ENCODE measurements around the gene CD164L2.
"Not testable (repeated sequence)": the region's sequence is repeated elsewhere in the genome, so short reads cannot be mapped to it uniquely, and the experiment has no call there.

Gene CD164L2

GRCh38 chr1:27383039-27383605 is at the start of gene CD164L2:
TSS of gene CD164L2 (minus strand) at chr1:27383333. CDS start at chr1:27383239, 94 bp downstream.
- DNase-seq: no peak

GRCh38 chr1:27432725-27433124 is 49.6 kb upstream of the CD164L2 start:
- not testable (repeated sequence) for DNase-seq

- no peak for DNase-seq
Observed at GRCh38 chr1:27431601-27431940, 48.4 kb upstream of the CD164L2 start.

GRCh38 chr1:27430903-27431600 is 47.9 kb upstream of the CD164L2 start:
- no peak for DNase-seq

DNA sequence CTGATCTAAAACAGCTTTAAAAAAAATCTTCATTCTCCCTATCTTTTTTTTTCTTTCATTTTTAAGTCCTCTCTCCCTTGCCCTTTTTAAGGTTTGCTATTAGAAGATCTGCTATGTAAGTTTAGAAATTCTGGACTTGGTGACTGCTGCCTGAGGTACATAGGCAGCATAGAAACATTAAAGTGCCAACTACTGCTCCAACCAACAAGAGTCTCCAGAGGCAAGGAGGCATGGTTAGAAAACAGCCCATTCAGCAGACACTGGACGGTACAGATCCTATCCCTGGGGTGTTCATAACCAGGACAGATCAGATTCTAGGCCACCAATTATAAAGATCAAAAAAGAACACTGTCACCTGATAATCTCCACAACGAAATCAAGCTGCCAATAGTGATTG is 45.9 kb upstream of the CD164L2 start:
- no peak for DNase-seq

- DNase-seq: no peak
Observed at GRCh38 chr1:27428316-27429028, 45.3 kb upstream of the CD164L2 start.

GRCh38 chr1:27427816-27428315 is 44.7 kb upstream of the CD164L2 start:
- DNase-seq: no peak

GRCh38 chr1:27427329-27427728 is 44.2 kb upstream of the CD164L2 start:
- no peak for DNase-seq

DNA sequence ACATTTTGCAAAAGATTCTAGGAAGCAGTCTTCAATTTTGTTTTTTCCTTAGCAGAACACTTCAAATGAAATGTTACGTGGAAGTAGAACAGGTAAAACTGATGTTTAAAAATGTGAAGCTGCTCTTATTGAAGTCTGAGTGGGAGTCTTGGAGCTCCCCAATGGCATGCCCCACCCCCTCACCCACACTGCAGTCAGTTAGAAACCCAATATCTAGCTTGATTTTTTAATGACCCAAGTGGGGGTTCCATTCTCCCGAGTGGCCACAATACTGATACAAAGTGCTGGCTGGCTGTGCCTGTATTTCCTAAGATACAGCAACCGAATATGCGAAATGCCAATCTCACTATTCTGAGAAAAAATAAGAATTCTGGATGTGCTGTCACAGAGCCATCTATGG is 40.6 kb upstream of the CD164L2 start:
- no peak for DNase-seq

GRCh38 chr1:27418326-27419185 is 35.4 kb upstream of the CD164L2 start:
- DNase-seq: peak; percentile 41

DNA sequence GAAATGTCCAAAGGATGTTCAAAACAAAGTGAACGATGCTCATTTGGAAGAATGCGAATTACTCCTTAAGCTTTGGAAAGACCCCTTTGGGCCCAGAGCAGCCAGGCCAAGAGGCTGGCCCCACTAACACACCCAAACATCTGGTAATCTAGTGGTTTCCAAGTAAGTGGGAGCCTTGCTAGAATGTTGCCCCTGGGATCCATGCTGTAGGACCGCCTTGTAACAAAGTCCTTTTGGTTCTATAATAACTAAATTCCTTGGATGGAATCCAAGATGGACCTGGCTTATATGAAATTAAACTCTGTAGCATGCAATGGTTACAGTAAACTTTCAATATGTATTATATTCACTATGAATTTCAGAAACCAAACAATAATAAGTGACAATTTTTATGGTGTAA is 34.6 kb upstream of the CD164L2 start:
- DNase-seq: no peak

DNA sequence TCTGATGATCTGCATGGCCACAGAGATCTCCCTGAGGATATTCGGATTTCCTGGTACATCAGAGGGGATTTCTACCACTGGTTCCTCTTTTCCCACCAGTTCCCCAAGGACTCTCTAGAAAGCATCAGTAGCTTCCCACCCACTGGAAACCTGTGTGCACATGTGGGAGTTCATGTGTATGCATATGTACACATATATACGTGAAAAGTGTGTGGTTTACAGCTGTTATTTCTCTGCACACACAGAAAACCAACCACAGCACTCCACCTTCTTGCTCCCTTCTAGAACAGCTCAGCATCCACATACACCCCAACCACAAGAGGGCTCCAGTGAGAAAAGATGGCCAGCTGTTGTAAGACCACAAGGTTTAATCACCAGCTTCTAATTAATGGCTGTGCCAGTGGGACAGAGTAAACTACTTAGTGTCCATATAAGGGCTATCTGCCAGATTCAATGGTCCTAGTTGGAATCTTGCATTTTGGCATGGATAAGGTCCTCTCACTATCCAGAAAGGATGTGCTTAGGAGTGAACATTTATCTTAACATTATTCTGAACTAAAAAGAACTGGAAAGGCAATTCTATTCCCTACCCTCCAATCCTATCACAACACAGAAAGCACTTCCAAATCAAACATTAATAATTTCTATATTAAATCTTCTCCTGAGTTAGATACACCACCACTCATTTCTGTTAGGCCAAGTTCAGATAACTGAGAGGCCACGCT is 33.4 kb upstream of the CD164L2 start:
- DNase-seq: no peak

GRCh38 chr1:27414091-27414490 is 31.0 kb upstream of the CD164L2 start:
- no peak for DNase-seq

GRCh38 chr1:27413004-27413403 is 29.9 kb upstream of the CD164L2 start:
- no peak for DNase-seq

- DNase-seq: no peak
Observed at GRCh38 chr1:27412502-27412901, 29.4 kb upstream of the CD164L2 start.

DNA sequence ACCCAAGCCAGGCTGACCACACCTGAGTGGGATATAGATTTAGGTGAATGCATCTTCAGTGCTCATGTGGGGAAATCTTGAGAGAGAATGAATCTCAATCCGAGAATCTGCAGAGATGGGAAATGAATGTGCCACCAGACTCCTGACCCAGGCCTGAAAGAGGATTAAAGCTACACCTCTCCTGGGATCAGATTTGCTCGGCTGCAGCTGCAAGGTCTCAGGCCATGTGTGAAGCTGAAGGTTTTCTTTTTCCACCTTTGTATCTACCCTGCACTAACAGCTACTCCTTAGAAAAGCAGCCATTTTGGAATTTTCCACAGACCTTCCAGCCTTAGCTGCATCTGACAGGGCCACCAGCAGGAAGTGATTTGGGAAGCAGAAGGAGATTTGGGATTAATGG is 27.6 kb upstream of the CD164L2 start:
- no peak for DNase-seq

GRCh38 chr1:27409669-27410068 is 26.5 kb upstream of the CD164L2 start:
- no peak for DNase-seq

DNA sequence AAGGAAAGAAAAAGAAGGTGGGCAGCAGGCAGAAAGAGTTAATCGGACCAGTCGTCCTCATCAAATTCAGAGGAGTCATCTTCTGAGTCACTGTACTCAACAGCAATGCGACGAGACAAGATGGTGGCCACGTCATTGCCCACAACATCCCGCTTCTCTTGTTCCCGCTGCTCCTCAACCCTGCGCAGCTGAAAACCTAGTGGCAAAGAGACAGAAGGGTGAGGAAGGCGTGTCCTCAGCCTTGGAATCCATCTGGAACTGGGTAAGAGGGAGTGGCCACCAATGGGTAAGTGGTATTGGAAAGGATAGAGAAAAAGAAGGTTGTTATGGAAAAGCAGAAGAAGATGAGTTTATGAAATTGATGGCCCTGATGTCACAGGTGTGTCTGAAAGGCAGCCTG is 25.0 kb upstream of the CD164L2 start:
- DNase-seq: no peak

- DNase-seq: not testable (repeated sequence)
Observed at GRCh38 chr1:27406791-27407190, 23.7 kb upstream of the CD164L2 start.

- DNase-seq: no peak
Observed at GRCh38 chr1:27406362-27406680, 23.2 kb upstream of the CD164L2 start.

- not testable (repeated sequence) for DNase-seq
Observed at GRCh38 chr1:27405598-27406361, 22.6 kb upstream of the CD164L2 start.

DNA sequence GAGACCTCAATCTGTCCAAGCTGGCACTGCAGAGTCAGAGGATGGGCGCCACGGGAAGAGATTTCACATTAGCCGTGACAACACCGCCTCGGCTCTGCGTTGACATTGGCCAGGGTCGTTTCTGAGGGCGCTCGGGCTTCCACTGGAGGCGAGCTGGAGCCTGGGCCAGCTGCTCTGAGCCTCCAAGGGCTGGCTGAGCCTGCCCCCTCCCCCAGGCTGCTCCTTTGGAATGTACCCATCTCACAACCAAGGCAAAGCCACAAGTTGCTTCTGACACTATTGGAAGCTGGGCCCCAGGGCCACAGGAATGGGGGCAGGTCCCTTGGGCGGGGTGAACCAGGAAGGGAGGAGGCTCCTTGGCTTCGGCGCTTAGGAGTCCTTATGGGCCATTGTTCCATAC is 21.9 kb upstream of the CD164L2 start:
- no peak for DNase-seq

Data from GOT3 (cell line).